Activated gamma-delta T cell (primary cell): ENCODE results near the gene TNFRSF1B.

Experiments used
- DNase-seq: peaks from one replicate; lab custom pipeline; 2025; lab: John Stamatoyannopoulos, UW
- total RNA-seq, 2 donors: gene quantifications; one replicate each; lab custom pipeline; 2026; lab: John Stamatoyannopoulos, UW

TNFRSF1B gene
- 124 to 157 reads per million in 2 donors for total RNA-seq

DNA sequence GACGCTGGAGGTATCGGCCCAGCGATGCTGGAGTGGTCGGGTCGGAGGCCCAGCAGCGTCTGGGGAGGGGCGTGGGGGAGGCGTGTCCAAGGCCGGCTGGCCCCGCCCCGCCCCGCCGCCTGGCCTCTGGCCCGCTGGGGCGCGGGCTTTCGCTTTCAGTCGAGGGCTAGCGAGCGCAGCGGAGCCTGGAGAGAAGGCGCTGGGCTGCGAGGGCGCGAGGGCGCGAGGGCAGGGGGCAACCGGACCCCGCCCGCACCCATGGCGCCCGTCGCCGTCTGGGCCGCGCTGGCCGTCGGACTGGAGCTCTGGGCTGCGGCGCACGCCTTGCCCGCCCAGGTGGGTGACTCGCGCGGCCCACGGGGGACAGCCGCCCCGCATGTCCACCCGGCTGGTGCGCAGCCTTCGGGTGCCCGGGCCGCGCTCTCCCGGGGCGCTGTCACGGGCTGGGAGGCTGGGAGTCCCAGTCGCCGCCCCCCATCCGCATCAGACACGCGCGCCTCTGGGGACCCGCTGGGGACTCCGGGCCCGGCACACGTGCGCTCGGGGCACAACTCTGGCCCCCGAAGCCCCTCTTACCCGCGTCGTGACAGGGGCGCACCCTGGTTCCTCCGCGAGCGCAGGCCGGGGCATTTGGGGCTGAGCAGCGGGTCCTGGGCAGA lies at the start of gene TNFRSF1B:
Gene TNFRSF1B, plus strand, starts transcription at position 158 of the 659 bp plus-strand sequence. Its CDS starts 101 bp downstream, at position 259.
- peak; percentile 53 for DNase-seq

DNA sequence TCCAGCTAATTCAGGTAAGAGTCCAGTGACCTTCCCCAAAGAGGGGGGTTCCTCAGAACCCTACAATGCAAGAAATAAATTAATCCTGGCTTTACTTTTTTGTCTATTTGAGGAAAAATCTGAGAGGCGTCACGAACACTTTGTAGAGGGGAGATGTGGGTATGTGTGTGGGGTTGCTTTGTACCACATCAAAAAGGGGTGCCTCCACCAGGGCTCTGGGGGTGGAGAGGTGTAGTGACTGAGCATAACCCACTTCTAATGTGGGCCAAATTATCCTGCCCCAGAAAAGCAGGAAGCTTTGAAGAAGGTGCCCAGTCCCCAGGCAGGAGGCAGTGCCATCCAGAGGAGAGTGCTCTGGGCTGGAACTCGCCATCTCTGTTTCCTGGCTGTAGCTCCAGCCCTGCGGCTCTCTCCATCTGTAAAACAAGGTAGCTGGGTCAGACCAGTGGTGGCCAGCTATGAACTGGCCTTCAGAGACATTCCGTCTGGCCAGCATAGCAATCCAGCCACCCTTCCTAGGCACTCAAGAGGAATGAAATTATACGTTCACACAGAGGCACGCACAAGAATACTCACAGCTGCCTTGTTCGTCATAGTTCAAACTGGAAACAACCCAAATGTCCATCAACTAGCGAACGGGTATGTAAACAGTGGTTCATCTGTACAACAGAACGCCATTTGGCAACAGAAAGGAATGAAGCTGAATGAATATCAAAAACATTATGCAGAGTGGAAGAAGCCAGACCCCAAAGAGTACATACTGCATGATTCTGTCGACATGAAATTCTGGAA lies 45.4 kb upstream of the TNFRSF1B start:
- DNase-seq, result no peak

DNA sequence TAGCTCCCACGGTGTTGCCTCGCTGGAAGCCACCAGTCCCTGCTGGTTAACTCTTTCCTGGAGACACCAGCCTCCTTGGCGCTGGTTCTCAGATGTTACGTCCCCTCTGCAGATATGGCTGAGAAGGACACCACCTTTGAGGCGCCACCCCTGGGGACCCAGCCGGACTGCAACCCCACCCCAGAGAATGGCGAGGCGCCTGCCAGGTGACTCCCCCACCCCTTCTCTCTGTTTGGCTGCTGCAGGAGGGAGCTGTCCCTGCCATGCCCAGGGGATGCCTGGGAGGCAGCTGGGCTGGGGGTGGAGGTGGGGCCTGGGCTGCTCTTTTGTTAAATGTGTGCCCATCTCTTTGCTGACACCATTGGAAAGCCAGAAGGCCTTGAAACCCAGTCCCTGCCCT lies 43.6 kb upstream of the TNFRSF1B start:
- DNase-seq, result no peak

DNA sequence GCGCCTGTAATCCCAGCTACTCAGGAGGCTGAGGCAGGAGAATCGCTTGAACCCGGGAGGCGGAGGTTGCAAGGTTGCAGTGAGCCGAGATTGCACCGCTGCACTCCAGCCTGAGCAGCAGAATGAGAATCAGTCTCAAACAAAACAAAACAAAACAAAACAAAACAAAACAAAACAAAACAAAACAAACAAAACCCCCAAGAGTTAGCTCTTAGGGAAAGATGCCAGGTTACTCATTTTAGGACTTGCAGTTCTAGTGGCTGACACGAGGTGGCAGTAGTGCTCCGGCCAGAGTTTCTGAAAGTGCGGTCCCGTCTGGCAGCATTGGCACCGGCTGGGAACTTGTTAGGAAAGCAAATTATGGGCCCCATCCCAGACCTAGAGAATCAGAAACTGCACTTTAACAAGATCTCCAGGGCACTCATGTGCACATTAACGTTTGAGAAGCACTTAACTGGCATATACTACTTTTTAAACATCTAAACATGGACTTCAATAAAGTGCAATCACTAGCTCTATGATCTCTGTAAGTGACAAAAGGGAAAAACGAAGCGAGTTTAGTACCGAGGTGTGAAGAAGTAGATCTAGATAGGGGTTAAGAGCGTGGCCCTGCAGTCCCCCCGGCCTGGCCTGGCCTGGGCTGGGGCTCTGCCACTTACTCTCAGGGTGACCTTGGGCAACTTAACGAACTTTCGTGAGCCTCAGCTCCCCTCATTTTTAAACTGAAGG lies 41.9 kb upstream of the TNFRSF1B start:
- DNase-seq, result no peak

DNA sequence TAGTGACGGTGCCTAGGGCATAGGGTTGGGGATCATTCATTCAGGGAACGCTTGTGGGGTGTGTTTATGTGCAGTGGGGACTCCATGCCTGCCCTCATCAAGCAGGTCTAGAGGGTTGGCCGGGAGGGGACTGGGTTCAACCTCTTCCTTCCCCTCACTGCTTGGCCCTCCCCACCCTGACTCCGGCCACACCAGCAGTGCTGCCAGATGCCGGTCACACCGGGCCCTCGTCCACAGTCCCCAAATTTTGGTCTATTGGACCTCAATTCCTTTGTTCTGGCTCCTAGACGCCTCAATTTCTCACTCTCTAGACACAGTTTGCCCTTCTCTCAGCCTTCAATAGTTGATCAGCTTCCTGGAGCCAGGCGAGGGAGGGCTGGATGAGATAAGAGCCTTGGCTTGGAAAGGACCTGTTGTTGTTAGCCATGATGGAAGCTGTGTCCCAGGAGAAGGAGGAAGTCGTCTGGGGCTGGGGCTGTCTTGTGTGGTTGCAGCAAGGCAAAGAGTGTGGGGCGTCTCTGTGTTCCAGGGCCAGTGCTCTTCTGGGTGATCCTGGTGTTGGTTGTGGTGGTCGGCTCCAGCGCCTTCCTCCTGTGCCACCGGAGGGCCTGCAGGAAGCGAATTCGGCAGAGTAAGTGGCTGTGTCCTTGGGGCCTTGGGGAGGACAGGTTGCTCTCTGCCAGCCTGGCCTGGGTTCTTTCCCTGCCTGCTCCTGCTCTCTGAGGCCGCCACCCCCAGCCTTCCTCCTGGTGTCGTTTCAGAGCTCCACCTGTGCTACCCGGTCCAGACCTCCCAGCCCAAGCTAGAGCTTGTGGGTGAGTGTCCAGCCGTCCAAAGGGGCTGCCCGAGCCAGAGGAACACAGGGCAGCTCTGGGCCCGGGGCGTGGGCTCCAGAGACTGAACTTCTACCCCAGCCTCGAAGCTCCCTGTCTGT lies 41.1 kb upstream of the TNFRSF1B start:
- DNase-seq, result no peak

DNA sequence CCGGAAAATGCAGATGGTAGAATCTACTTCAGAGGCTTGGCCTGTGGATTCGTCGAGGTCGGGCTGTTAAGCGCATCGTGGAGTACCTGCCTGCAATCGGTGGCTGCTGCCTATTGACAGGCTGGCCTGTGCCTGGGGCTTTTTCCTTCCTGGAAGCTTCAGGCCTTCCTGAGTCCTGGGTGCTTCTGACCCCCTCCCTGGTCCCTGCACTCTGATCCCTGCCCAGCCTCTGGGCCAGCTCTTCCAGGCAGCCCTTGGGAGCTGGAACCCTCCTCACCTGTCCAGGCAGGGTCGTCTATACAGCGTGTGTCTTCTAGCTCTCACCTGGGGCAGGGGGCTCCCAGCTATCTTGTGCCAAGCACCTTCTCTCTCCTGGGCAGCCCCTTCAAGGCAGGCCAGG lies 40.0 kb upstream of the TNFRSF1B start:
- no peak for DNase-seq

DNA sequence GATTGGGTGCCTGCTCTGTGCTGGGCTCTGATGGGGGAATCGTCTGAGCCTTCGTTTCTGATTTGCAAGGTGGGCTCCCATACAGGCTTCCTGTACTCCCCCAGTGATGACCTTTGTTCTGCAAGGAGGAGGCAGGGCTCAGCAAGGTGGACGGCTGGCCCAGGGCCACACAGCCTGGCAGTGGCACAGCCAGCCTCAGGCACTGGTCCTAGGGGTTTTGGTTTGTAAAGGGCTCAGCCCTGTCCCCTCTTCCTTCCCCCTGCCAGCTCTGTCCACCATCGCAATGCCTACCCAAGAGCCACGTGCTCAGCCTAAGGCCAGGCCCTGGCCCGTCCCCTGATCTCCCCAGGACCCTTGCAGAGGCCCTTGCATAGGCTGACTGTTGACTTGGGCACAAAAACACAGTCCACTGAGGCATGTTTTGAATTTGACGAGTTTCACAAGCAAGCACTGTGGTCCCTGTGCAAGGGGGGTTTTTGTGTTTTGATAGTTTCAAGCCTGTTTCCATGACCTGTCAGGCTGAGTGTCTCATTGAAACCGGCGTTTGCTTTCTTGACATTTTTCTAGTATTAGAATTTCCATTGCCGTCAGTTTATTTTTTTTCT lies 39.5 kb upstream of the TNFRSF1B start:
- DNase-seq, result no peak

DNA sequence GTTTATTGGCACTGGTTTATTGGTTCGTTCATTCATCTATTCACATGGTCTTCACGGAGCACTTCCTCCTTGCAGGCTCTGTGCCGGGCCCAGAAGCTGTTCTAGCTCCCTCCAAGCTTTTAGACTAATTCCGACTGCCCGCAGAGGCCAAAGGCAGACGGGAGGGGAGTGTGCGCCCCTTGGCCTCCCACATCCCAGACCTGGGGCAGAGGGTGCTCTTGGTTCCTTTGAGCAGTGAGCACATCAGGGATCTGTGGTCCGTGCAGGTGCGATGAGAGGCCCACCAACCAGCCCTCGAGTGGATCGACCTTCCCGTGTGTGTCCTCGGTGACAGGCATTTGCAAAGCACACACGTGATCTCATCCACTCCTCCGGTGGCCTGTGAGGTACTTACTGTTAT lies 38.7 kb upstream of the TNFRSF1B start:
- DNase-seq, result no peak

DNA sequence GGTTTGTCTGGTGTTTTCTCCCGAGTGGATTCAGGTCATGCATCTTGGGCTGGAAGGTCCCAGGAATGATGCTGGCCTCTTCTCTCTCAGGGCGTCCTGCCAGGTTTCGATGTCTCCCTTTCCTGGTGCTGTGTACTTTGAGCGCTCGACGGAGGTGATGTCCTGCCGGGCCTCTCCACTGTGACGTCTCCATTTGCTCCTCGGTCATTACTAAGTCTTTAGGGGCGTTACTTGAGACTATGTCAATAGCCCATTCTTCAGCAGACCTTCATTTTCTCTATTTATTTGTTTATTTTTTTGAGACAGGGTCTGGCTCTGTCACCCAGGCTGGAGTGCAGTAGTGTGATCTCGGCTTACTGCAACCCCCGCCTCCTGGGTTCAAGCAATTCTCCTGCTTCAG lies 37.2 kb upstream of the TNFRSF1B start:
- no peak for DNase-seq

DNA sequence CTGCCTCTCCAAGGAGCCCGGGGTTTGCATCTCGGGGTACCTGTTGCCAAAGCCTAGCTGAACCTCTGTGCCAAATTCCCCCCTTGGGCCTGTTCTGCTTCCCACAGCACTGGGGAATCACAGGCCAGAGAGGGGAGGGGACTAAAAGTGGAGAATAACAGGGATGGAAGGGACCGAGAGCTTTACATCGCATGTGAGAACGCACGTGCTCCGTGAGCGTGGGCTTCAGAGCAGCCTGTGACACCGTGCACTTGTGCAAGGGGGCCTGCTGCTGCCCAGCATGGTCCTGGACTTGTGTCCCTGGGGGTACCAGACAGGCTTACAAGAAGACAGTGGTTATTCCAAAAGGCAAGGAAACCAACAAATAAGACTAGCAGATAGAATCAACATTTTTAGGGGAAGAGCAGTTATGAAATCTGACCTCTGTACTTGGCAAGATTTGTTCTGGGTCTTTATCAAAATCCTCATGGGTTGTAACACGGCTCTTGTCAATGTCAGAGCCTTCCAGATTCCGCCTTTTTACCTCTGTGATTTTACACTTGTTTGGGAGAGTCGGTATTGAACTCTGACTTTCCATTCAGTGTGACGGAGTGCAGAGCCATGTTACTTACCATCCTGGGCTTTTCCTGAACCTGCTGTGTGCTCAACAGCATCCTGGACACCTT lies 36.2 kb upstream of the TNFRSF1B start:
- no peak for DNase-seq

DNA sequence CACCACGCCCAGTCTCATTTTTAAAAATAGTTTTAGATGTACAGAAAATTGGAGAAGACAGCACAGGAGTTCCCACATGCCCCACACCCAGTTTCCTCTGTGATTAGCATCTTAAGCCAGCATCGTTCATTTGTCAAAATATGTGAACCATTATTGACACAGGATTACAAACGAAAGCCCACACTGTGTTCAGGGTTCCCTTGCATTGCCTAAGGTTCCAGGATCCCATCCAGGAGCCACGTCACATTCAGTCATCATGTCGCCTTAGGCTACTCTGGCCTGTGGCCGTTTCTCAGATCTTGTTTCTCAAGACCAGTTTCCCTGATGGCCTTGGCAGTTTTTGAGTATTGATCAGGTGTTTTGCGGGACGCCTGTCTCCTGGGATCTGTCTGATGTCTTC lies 34.7 kb upstream of the TNFRSF1B start:
- no peak for DNase-seq

DNA sequence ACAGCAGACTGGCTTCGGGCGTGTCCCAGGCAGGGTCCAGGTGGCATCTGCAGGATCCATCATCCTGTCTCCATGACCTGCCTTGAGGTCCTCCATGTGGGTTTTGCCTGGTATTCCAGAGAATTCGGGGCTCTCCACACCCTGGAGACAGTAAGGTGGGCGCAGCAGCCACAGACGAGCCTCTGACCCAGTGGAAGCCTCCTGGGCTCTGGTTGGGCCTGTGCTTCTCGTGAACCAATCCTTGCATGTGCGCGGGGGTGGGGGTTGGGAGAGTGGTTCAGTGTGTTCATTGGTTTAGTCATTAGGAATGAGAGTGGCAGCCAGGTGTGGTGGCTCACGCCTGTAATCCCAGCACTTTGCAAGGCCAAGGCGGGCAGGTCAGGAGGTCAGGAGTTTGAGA lies 32.1 kb upstream of the TNFRSF1B start:
- DNase-seq, result no peak

DNA sequence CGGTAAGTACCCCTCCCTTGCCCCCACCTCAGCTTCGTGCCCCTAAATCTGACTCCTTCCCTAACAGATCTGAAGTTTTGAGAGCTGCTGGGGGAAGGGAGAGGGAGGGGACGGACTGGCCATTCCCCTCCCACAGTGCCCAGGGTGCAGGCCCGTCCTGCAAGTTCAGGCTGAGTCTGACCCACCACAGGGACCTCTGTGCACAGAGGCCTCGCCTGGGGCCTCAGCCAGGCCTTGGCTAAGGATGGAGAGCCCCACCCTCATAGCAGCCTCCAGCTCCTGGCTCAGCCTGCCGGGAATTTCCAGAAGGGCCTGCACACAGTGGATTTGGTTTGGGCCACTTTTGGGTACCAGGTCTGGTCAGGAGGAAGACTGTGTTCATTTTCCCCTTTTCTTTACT lies 31.2 kb upstream of the TNFRSF1B start:
- DNase-seq, result no peak

DNA sequence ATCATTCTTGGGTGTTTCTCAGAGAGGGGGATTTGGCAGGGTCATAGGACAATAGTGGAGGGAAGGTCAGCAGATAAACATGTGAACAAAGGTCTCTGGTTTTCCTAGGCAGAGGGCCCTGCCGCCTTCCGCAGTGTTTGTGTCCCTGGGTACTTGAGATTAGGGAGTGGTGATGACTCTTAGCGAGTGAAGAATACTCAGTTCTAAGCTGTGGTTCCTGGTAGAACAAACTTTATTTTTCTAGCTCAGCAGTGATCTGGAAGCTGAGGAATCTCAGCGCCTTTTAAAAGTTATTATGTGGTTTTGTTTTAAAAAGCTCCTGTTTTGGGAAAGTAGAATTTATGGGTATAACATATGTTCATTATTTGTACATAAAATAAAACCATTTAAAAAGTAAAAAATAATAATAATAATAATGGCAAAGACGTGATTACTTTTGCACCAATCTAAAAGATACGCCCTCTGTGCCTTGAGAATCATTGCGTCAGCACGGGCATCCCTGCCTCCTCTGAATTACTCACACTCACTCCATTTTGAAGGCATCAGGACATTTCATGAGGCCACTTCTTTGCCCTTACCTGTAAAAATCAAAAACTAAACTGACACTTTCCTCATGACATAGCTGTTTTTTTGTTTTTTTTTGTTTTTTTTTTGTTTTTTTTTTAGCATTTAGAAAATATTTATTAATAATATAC lies 29.7 kb upstream of the TNFRSF1B start:
- no peak for DNase-seq

DNA sequence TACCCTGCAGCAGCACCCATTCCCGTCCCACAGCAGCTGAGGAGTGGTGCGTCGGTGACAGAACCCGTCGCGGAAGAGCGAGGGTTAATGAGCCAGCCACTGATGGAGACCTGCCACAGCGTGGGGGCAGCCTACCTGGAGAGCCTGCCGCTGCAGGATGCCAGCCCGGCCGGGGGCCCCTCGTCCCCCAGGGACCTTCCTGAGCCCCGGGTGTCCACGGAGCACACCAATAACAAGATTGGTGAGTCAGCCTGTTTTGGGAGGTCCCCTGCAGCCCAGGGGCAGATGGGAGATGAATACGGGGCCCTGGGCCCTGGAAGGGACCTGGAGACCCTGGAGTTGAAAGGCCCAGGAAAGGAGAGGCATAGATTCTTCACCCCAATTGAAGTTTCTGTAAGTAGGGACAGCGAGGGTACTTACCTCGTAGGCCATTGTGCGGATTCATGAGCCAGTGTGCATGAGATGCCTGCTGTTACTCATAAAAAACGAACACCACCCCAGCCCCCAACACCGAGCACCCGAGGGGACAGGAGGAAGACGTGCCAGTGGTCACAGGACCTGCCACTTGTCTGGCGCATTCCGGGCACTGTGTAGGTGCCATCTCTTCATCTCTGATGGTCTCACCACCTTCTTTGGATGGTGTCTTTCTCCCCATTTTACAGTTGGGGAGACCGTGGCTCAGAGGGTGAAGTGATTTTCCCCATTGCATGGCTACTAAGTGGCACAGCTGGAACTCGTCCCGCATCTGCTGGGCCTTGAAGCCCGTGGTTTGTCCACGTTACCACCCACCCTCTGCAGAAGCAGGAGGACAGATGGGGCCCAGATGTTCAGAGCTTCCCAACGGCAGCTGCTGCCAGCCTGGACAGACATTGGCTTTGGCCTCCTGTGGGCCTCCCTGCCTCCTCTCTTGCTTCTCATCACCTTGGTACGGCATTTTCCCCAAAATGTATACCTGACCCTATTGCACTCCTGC lies 28.3 kb upstream of the TNFRSF1B start:
- no peak for DNase-seq

DNA sequence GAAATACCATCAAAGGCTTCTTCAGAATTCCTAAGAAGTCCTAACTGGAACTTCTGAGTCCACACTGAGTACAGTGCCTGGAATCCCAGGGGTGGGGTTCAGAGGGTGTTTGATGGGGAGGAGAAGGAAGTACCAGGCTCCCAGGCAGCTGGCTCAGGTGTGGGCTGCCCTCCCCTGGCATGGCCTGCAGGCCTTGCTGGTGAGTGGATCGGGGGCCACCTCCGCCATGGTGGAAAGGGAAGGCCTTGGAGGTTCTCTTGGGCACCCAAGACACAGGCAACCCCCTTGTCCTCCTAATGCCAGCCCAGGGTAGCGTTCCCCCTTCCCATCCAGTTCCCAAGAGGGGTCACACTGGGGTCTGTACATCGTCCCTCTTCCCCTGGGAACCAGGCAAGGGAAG lies 26.8 kb upstream of the TNFRSF1B start:
- no peak for DNase-seq

DNA sequence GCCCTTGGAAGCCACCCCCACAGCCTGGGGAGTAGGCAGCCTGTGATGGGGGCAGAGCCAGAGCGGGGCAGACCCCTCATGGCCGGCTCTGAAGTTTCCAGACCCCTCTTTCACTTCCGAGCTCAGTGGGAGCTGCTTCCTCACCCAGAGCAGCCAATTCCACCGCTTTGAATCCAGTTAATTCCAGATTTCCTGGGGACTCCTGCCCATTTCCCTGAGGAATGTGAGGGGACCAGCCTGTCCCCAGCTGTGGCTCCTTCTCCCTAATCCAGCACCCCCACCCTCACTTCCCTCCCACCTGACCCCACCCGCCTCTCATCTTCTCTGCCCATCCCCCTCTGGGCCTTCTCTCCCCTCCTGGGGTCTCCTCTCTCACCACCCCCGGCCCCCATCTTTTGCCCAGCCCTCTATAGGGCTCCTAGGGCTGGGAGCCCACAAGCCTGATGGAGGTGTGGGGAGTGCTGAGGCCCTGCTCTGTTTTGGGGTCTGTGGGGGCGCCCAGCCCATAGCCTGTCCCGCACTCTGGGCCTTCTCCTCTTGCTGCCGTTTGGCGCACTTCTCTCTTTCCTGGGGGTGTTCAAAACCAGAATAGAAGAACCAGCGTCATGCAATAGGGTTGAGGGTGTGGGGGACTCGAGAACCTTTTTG lies 26.2 kb upstream of the TNFRSF1B start:
- no peak for DNase-seq

DNA sequence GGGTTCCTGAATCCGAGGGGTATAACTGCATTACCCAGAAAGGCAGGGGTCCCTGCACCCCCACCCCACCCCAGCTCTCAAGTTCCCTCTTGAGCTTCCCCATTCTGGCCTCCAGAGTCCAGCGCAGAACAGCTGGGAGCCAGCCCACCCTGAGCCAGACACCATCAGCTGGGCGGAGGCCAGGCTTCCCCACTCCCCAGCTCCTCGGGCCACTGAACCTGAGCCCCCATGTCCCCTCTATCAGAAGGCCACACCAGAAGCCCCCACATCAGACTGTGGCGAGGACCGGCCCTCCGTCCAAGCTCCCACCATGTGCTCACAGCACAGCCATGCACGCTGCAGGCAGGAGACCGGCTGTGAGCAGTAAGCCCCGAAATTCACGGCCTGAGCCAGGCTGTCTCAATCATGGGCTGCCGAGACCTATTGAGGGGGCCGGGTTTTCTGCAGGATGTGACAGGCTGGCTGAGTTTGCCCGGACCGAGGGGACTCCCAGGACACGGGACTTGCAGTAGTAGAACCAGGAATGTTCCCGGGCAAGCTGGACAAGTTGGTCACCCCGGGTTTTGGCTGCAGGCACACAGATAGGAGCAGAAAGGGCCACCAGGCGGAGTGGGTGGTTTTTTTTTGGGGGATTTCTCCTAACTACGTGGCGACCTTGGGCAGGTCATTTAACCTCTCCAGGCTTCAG lies 25.5 kb upstream of the TNFRSF1B start:
- DNase-seq, result no peak
